Activated B cell treated with CpG ODN at 0.5 μM for 24 hours (primary cell): ENCODE results near the gene ASL. TPM values are rescaled to one million over a fixed set of nuclear protein-coding genes. Genes with fewer than 3 reads are reported as not detected.
"Not testable (repeated sequence)": the region's sequence is repeated elsewhere in the genome, so short reads cannot be mapped to it uniquely, and the experiment has no call there.

ENCODE experiments used
- ATAC-seq: fragments of 200-7000 bp; cut with Tn5 transposase; one replicate; pipeline ENCODE4 v1.10.0; 2021; ENCODE audit warnings: low read depth, mild to moderate bottlenecking, moderate library complexity
- CTCF ChIA-PET: fragments of 350-600 bp; sonication (Branson Sonifier 250); formaldehyde crosslinking; loops from one replicate; lab custom pipeline; 2021; ENCODE audit warnings: antibody characterized with exemption; lab: Charles Lee
- POLR2A ChIA-PET: fragments of 350-600 bp; sonication (Branson Sonifier 250); formaldehyde crosslinking; loops from one replicate; lab custom pipeline; 2021; ENCODE audit warnings: antibody characterized with exemption; lab: Charles Lee
- DNase-seq: peaks from one replicate; pipeline ENCODE4 v3.0.0; 2022
- H3K27ac Mint-ChIP-seq: one replicate; pipeline ENCODE4 v1.8.0; 2020; ENCODE audit warnings: mixed read lengths
- H3K27me3 Mint-ChIP-seq: one replicate; pipeline ENCODE4 v1.8.0; 2021; ENCODE audit warnings: mixed read lengths
- H3K36me3 Mint-ChIP-seq: one replicate; pipeline ENCODE4 v1.8.0; 2021; ENCODE audit warnings: low read depth, mixed read lengths
- H3K4me1 Mint-ChIP-seq: one replicate; pipeline ENCODE4 v1.8.0; 2021; ENCODE audit warnings: mixed read lengths
- H3K4me3 Mint-ChIP-seq: one replicate; pipeline ENCODE4 v1.8.0; 2020; ENCODE audit warnings: mild to moderate bottlenecking, mixed read lengths
- H3K9me3 Mint-ChIP-seq: one replicate; pipeline ENCODE4 v1.8.0; 2020; ENCODE audit warnings: mixed read lengths
- CTCF ChIP-seq: fragments of 200-600 bp; IDR thresholded peaks from one replicate; pipeline ENCODE4 v1.8.0; 2022; ENCODE audit warnings: antibody characterized with exemption, mild to moderate bottlenecking
- intact Hi-C: fragments of 100-400 bp; cut with micrococcal nuclease; formaldehyde crosslinking; loops from one replicate; pipeline ENCODE4 v1.15.1; 2024
- total RNA-seq: library from RNA; stranded (reverse); gene quantifications from 2 replicates; pipeline ENCODE4 v1.2.3, GENCODE V29; 2022

Gene ASL
- total RNA-seq, 1 donor from 2014 or later, result 39.8 TPM

DNA sequence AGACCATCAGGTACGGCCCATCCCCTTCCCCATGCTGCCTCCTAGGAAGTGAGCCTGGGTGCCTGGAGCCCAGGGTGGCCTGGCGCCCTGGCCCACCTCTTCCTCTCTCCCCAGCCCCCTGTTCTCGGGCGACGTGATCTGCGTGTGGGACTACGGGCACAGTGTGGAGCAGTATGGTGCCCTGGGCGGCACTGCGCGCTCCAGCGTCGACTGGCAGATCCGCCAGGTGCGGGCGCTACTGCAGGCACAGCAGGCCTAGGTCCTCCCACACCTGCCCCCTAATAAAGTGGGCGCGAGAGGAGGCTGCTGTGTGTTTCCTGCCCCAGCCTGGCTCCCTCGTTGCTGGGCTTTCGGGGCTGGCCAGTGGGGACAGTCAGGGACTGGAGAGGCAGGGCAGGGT is 17.0 kb downstream of the ASL start:
- CTCF ChIA-PET, result no interaction called here
- POLR2A ChIA-PET, result no interaction called here
- no peaks in the 10 kb centered on the region for H3K27me3 Mint-ChIP-seq
- H3K9me3 Mint-ChIP-seq, result no peaks in the 10 kb centered on the region
- DNase-seq (no peak), ATAC-seq (no peak)
- H3K4me1 Mint-ChIP-seq, result no peaks in the 10 kb centered on the region
- H3K36me3 Mint-ChIP-seq, result peaks cover 2% of the 10 kb centered on the region
- no peak overlapping the region for H3K4me3 Mint-ChIP-seq
- no peak for TF ChIP-seq CTCF
- intact Hi-C loops, result no loop called here
- H3K27ac Mint-ChIP-seq, result no peak overlapping the region

- no peaks in the 10 kb centered on the region for H3K9me3 Mint-ChIP-seq
- CTCF ChIA-PET, result no interaction called here
- ATAC-seq (no peak), DNase-seq (no peak)
- no peak overlapping the region for H3K27ac Mint-ChIP-seq
- H3K36me3 Mint-ChIP-seq, result peaks cover 2% of the 10 kb centered on the region
- intact Hi-C loops, result no loop called here
- H3K4me1 Mint-ChIP-seq, result peaks cover 8% of the 10 kb centered on the region
- no peak overlapping the region for H3K4me3 Mint-ChIP-seq
- H3K27me3 Mint-ChIP-seq, result no peaks in the 10 kb centered on the region
- TF ChIP-seq CTCF, result no peak
- POLR2A ChIA-PET, result no interaction called here
These were observed 19.4 kb downstream of the ASL start for GRCh38 chr7:66095010-66095409.

- H3K27ac Mint-ChIP-seq, result no peak overlapping the region
- DNase-seq, result no peak
These were observed 23.6 kb downstream of the ASL start for GRCh38 chr7:66099232-66099550.

GRCh38 chr7:66099551-66100407 is 24.2 kb downstream of the ASL start:
- H3K36me3 Mint-ChIP-seq, result peaks cover 1% of the 10 kb centered on the region
- intact Hi-C loops, result loop anchor here (2.0 kb wide), 1 partner anchor 15 kb away; the partner anchor contains the start of gene CRCP
- H3K4me1 Mint-ChIP-seq, result peaks cover 12% of the 10 kb centered on the region
- ChIA-PET CTCF (no interaction called here), POLR2A (interaction anchor here (0.7 kb wide), 2 partner anchors 14 to 28 kb away, joined by 3 to 9 read pairs; no protein-coding TSS in a partner anchor)
- H3K27ac Mint-ChIP-seq, result peak overlapping the region; percentile 10
- DNase-seq (no peak), ATAC-seq (peak; percentile 61)
- TF ChIP-seq CTCF, result no peak
- no peaks in the 10 kb centered on the region for H3K9me3 Mint-ChIP-seq
- no peaks in the 10 kb centered on the region for H3K27me3 Mint-ChIP-seq
- peak overlapping the region; percentile 69 for H3K4me3 Mint-ChIP-seq

More at GRCh38 chr7:66099232-66099550, 23.6 kb downstream of the ASL start:
- ChIA-PET POLR2A (no interaction called here), CTCF (no interaction called here)
- Mint-ChIP-seq H3K27me3 (no peaks in the 10 kb centered on the region), H3K4me3 (no peak overlapping the region), H3K9me3 (no peaks in the 10 kb centered on the region), H3K36me3 (peaks cover 1% of the 10 kb centered on the region), H3K4me1 (peaks cover 12% of the 10 kb centered on the region)
- ATAC-seq, result no peak
- no peak for TF ChIP-seq CTCF
- intact Hi-C loops, result loop anchor here (2.0 kb wide), 1 partner anchor 16 kb away; the partner anchor contains the start of gene CRCP

GRCh38 chr7:66100408-66101050 is 24.9 kb downstream of the ASL start:
- Mint-ChIP-seq H3K27ac (no peak overlapping the region), H3K27me3 (no peaks in the 10 kb centered on the region), H3K36me3 (peaks cover 1% of the 10 kb centered on the region), H3K4me3 (peak overlapping the region; percentile 69), H3K4me1 (peaks cover 12% of the 10 kb centered on the region), H3K9me3 (no peaks in the 10 kb centered on the region)
- CTCF ChIA-PET, result no interaction called here
- TF ChIP-seq CTCF, result no peak
- no peak for ATAC-seq
- intact Hi-C loops, result no loop called here
- POLR2A ChIA-PET, result interaction anchor here (0.7 kb wide), 2 partner anchors 14 to 29 kb away, joined by 3 to 9 read pairs; no protein-coding TSS in a partner anchor
- no peak for DNase-seq

DNA sequence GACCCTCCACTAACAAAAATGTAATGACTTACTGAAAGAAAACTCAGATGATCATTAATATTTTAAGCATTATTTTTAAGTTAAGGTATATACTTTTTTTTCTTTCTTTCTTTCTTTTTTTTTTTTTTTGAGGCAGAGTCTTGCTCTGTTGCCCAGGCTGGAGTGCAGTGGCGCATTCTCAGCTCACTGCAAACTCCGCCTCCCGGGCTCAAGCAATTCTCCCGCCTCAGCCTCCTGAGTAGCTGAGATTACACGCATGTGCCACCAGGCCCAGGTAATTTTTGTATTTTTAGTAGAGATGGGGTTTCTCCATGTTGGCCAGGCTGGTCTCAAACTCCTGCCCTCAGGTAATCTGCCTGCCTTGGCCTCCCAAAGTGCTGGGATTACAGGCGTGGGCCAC is 26.5 kb downstream of the ASL start:
- H3K27ac Mint-ChIP-seq, CTCF ChIA-PET, H3K27me3 Mint-ChIP-seq, ATAC-seq, DNase-seq, POLR2A ChIA-PET, intact Hi-C loops, H3K4me3 Mint-ChIP-seq, H3K36me3 Mint-ChIP-seq, H3K9me3 Mint-ChIP-seq: not testable (repeated sequence)
- H3K4me1 Mint-ChIP-seq, result peaks cover 12% of the 10 kb centered on the region

- H3K27ac Mint-ChIP-seq, H3K4me3 Mint-ChIP-seq, ATAC-seq, POLR2A ChIA-PET, H3K27me3 Mint-ChIP-seq, H3K36me3 Mint-ChIP-seq, intact Hi-C loops, DNase-seq, H3K9me3 Mint-ChIP-seq, CTCF ChIA-PET: not testable (repeated sequence)
- peaks cover 10% of the 10 kb centered on the region for H3K4me1 Mint-ChIP-seq
These were observed 28.4 kb downstream of the ASL start for GRCh38 chr7:66103994-66104393.
